ENCODE data around the gene ENTREP3. TPM values are rescaled to one million over a fixed set of nuclear protein-coding genes. Genes with fewer than 3 reads are reported as not detected.
"Not testable (repeated sequence)": the region's sequence is repeated elsewhere in the genome, so short reads cannot be mapped to it uniquely, and the experiment has no call there.

ENTREP3 gene
- total and polyA plus RNA-seq, 7 donors: 17.6 to 61.3 (median 21.3) TPM

- no peaks in the 10 kb centered on the region for H3K36me3 ChIP-seq (ENCODE audit: insufficient read depth in 1 of 2, low read depth in 1 of 2)
- no peak for TF ChIP-seq CTCF (IDR thresholded peaks at IDR 0.05)
- peak overlapping the region; percentile 8 for H3K4me3 ChIP-seq
- ATAC-seq: peak in 1 of 4 donors; percentile 13
- 33 to 34% (median 33%) methylated on average over 46 of the region's 46 CpGs for WGBS, 3 donors
- no peaks in the 10 kb centered on the region for H3K4me1 ChIP-seq
- H3K27ac ChIP-seq: no peak overlapping the region
- DNase-seq: no peak
- H3K27me3 ChIP-seq (ENCODE audit: insufficient read depth in 3 of 3, low read length in 2 of 3): peaks cover 0 to 23% (median 5%) of the 10 kb centered on the region in 3 donors
- no peaks in the 10 kb centered on the region for H3K9me3 ChIP-seq
- intact Hi-C loops (cut with DNase I): no loop called here
Measured at GRCh38 chr1:155294520-155295182, 39.4 kb upstream of the ENTREP3 start.

GRCh38 chr1:155293086-155293749 lies 37.9 kb upstream of the ENTREP3 start:
- intact Hi-C loops (cut with DNase I): no loop called here
- DNase-seq (no peak), ATAC-seq (no peak)
- Histone ChIP-seq H3K36me3 (ENCODE audit: insufficient read depth in 1 of 2, low read depth in 1 of 2) (no peaks in the 10 kb centered on the region), H3K27ac (no peak overlapping the region), H3K9me3 (no peaks in the 10 kb centered on the region), H3K27me3 (ENCODE audit: insufficient read depth in 3 of 3, low read length in 2 of 3) (peaks cover 0 to 23% (median 5%) of the 10 kb centered on the region in 3 donors), H3K4me1 (no peaks in the 10 kb centered on the region), H3K4me3 (no peak overlapping the region)
- TF ChIP-seq CTCF (IDR thresholded peaks at IDR 0.05): no peak
- WGBS, 3 donors: 78 to 80% (median 79%) methylated on average over 17 of the region's 17 CpGs

- ATAC-seq; H3K9me3 ChIP-seq; H3K4me3 ChIP-seq; H3K4me1 ChIP-seq; intact Hi-C loops (cut with DNase I); DNase-seq; H3K27ac ChIP-seq; H3K36me3 ChIP-seq (ENCODE audit: insufficient read depth in 1 of 2, low read depth in 1 of 2): not testable (repeated sequence)
- WGBS, 3 donors: 75 to 76% (median 75%) methylated on average over 10 of the region's 10 CpGs
- H3K27me3 ChIP-seq (ENCODE audit: insufficient read depth in 3 of 3, low read length in 2 of 3): peaks cover 0 to 19% (median 5%) of the 10 kb centered on the region in 3 donors
Measured at GRCh38 chr1:155291006-155291405, 35.7 kb upstream of the ENTREP3 start.

- Histone ChIP-seq H3K9me3 (no peaks in the 10 kb centered on the region), H3K27me3 (ENCODE audit: insufficient read depth in 3 of 3, low read length in 2 of 3) (no peaks in the 10 kb centered on the region), H3K4me1 (no peaks in the 10 kb centered on the region), H3K27ac (no peak overlapping the region), H3K36me3 (ENCODE audit: insufficient read depth in 1 of 2, low read depth in 1 of 2) (no peaks in the 10 kb centered on the region), H3K4me3 (no peak overlapping the region)
- TF ChIP-seq CTCF (IDR thresholded peaks at IDR 0.05): no peak
- 86 to 93% (median 90%) methylated on average over 20 to 21 of the region's 21 CpGs for WGBS, 3 donors
- ATAC-seq: no peak
- DNase-seq: no peak
- intact Hi-C loops (cut with DNase I): no loop called here
Measured at GRCh38 chr1:155287987-155288543, 32.8 kb upstream of the ENTREP3 start.

- Histone ChIP-seq H3K27me3 (ENCODE audit: insufficient read depth in 3 of 3, low read length in 2 of 3) (no peaks in the 10 kb centered on the region), H3K27ac (no peak overlapping the region), H3K4me3 (no peak overlapping the region), H3K4me1 (no peaks in the 10 kb centered on the region), H3K36me3 (ENCODE audit: insufficient read depth in 1 of 2, low read depth in 1 of 2) (no peaks in the 10 kb centered on the region), H3K9me3 (no peaks in the 10 kb centered on the region)
- DNase-seq (no peak), ATAC-seq (no peak)
- TF ChIP-seq CTCF (IDR thresholded peaks at IDR 0.05): no peak
- WGBS, 3 donors: 92 to 98% (median 94%) methylated on average over 2 of the region's 2 CpGs
- intact Hi-C loops (cut with DNase I): no loop called here
Measured at GRCh38 chr1:155286544-155286943, 31.3 kb upstream of the ENTREP3 start.

Measured in psoas muscle (tissue), 8 donors.